HepG2 (cell line): Measurements from ENCODE around the gene GGA2. TPM values are rescaled to one million over a fixed set of nuclear protein-coding genes. Genes with fewer than 3 reads are reported as not detected.

Source experiments
- AHDC1 ChIP-seq: sonication (generic); formaldehyde crosslinking; IDR thresholded peaks from 2 replicates; pipeline ENCODE4 v1.5.1; 2020; ENCODE audit warnings: mild to moderate bottlenecking, missing genetic modification reagents, borderline replicate concordance
- BATF2 ChIP-seq: sonication (generic); formaldehyde crosslinking; IDR thresholded peaks from 2 replicates; pipeline ENCODE4 v1.8.0; 2022; ENCODE audit warnings: mild to moderate bottlenecking, missing genetic modification reagents, moderate library complexity
- GABPA ChIP-seq, 2 experiments: IDR thresholded peaks; 2 replicates each; pipeline ENCODE4 v1.6.1; 2011 to 2016; ENCODE audit warnings: low read depth in 2 of 2, low read length in 1 of 2, missing biosample characterization in 1 of 2, missing genetic modification characterization in 1 of 2
- HMG20B ChIP-seq: conservative IDR thresholded peaks from 2 replicates; pipeline ENCODE4 v1.6.1; 2016; ENCODE audit warnings: missing genetic modification reagents, missing compliant biosample characterization
- JUN ChIP-seq: sonication (generic); formaldehyde crosslinking; IDR thresholded peaks from 2 replicates; pipeline ENCODE4 v1.4.0; 2020; ENCODE audit warnings: mild to moderate bottlenecking, missing genetic modification reagents
- KLF11 ChIP-seq: IDR thresholded peaks from 2 replicates; pipeline ENCODE4 v1.6.1; 2016; ENCODE audit warnings: missing compliant biosample characterization
- POLR2G ChIP-seq: fragments of 200-400 bp; formaldehyde crosslinking; IDR thresholded peaks from 2 replicates; pipeline ENCODE4 v1.6.1; 2018; ENCODE audit warnings: mild to moderate bottlenecking, low read depth, low read length, moderate library complexity
- REPIN1 ChIP-seq: sonication (generic); formaldehyde crosslinking; IDR thresholded peaks from 2 replicates; pipeline ENCODE4 v1.8.0; 2022; ENCODE audit warnings: missing genetic modification reagents, low read depth, mild to moderate bottlenecking, borderline replicate concordance
- RFXANK ChIP-seq: IDR thresholded peaks from 2 replicates; pipeline ENCODE4 v1.6.1; 2016
- SIN3A ChIP-seq: IDR thresholded peaks from 2 replicates; pipeline ENCODE4 v1.6.1; 2011; ENCODE audit warnings: low read depth, mild to moderate bottlenecking, control low read depth, low read length, borderline replicate concordance
- SOX5 ChIP-seq: IDR thresholded peaks from 2 replicates; pipeline ENCODE4 v1.6.1; 2016; ENCODE audit warnings: borderline replicate concordance
- SRSF4 ChIP-seq: fragments of 200-400 bp; formaldehyde crosslinking; IDR thresholded peaks from one replicate; pipeline ENCODE4 v1.6.1; 2018; ENCODE audit warnings: mild to moderate bottlenecking, low read depth, low read length, moderate library complexity; ENCODE audit not compliant: poor library complexity, severe bottlenecking
- TGIF2 ChIP-seq: IDR thresholded peaks from 2 replicates; pipeline ENCODE4 v1.6.1; 2016; ENCODE audit warnings: control low read depth, missing compliant biosample characterization
- ZFX ChIP-seq: sonication (generic); formaldehyde crosslinking; IDR thresholded peaks from 2 replicates; pipeline ENCODE4 v1.4.0; 2020; ENCODE audit warnings: mild to moderate bottlenecking, low read depth, missing genetic modification reagents, moderate library complexity
- ZNF207 ChIP-seq: fragments of 450-650 bp; IDR thresholded peaks from 2 replicates; pipeline ENCODE4 v1.6.1; 2016; ENCODE audit warnings: antibody characterized with exemption, borderline replicate concordance
- ZNF225 ChIP-seq: sonication (generic); formaldehyde crosslinking; IDR thresholded peaks from 2 replicates; pipeline ENCODE4 v1.4.0; 2020; ENCODE audit warnings: mild to moderate bottlenecking, missing genetic modification reagents
- ZNF619 ChIP-seq: sonication (generic); formaldehyde crosslinking; IDR thresholded peaks from 2 replicates; pipeline ENCODE4 v1.4.0; 2020; ENCODE audit warnings: mild to moderate bottlenecking, missing genetic modification reagents
- ZNF691 ChIP-seq: sonication (generic); formaldehyde crosslinking; IDR thresholded peaks from 2 replicates; pipeline ENCODE4 v1.4.0; 2020; ENCODE audit warnings: missing genetic modification reagents, low read depth, mild to moderate bottlenecking, borderline replicate concordance
- ZNF710 ChIP-seq: sonication (generic); formaldehyde crosslinking; IDR thresholded peaks from 2 replicates; pipeline ENCODE4 v1.5.0; 2020; ENCODE audit warnings: mild to moderate bottlenecking, missing genetic modification reagents, borderline replicate concordance
- ZNF777 ChIP-seq: sonication (generic); formaldehyde crosslinking; IDR thresholded peaks from 2 replicates; pipeline ENCODE4 v1.4.0; 2020; ENCODE audit warnings: missing genetic modification reagents
- polyA plus RNA-seq, 8 experiments: library from polyadenylated mRNA; depleted of rRNA in 3 of 8; stranded (reverse) in 7 of 8; unstranded in 1 of 8; fragments of >200 nt; fragmentation: Illumina TruSeq in 4 of 8; extraction: Trizol in 4 of 8; gene quantifications; 2 replicates each; pipeline versions ENCODE4 v1.2.1 to v1.2.3, GENCODE V29; 2011 to 2016; ENCODE audit warnings: low read depth in 4 of 8, missing spikeins in 1 of 8, mixed read lengths in 1 of 8; ENCODE audit not compliant: insufficient read depth in 1 of 8
- total RNA-seq, 5 experiments: library from RNA; depleted of rRNA; stranded (reverse); fragments of >200 nt; fragmentation: Illumina TruSeq; extraction: Trizol; gene quantifications; 2 replicates each; pipeline ENCODE4 v1.2.3, GENCODE V29; 2016; ENCODE audit warnings: low read depth in 1 of 5

Gene GGA2
- total and polyA plus RNA-seq, 2 of the 13 experiments (the other 11 are each of a cell fraction or from before 2014, with no cell fraction given): 51.5 to 69.8 TPM

- TF ChIP-seq SRSF4 (no peak), POLR2G (no peak; the same call in 1 of the 2 replicates), AHDC1 (peak; percentile 99), SIN3A (peak; percentile 98), ZNF777 (no peak), REPIN1 (CRISPR knock-in tag) (peak; percentile 84; the same call in 1 of the 2 replicates), SOX5 (CRISPR knock-in tag) (peak; percentile 99), BATF2 (CRISPR knock-in tag) (no peak; the same call in 1 of the 2 replicates), JUN (peak; percentile 97; the same call in 1 of the 2 replicates), KLF11 (no peak; the same call in 1 of the 2 replicates), TGIF2 (CRISPR knock-in tag) (peak; percentile 99), ZNF207 (no peak), GABPA (IDR thresholded peaks at IDR 0.05; ENCODE audit: low read depth, low read length) (no peak), GABPA (CRISPR knock-in tag; IDR thresholded peaks at IDR 0.05; ENCODE audit: low read depth) (peak; percentile 75), RFXANK (CRISPR knock-in tag) (no peak), ZNF225 (CRISPR knock-in tag) (0 out of 2 replicates have a peak, but pooled peaks have one; percentile 56), ZNF619 (CRISPR knock-in tag) (no peak; the same call in 1 of the 2 replicates), ZNF691 (CRISPR knock-in tag) (peak; percentile 69; the same call in 1 of the 2 replicates), ZFX (CRISPR knock-in tag) (peak; percentile 62), HMG20B (peak; percentile 94), ZNF710 (peak; percentile 90; the same call in 1 of the 2 replicates)
These were observed 29.9 kb upstream of the GGA2 start (continued) for GRCh38 chr16:23539984-23540816.
